ENCODE measurements around the gene PDE8B.
A peak's percentile ranks its signal among the peaks of the same experiment; 100 is the strongest.

The PDE8B gene

DNA sequence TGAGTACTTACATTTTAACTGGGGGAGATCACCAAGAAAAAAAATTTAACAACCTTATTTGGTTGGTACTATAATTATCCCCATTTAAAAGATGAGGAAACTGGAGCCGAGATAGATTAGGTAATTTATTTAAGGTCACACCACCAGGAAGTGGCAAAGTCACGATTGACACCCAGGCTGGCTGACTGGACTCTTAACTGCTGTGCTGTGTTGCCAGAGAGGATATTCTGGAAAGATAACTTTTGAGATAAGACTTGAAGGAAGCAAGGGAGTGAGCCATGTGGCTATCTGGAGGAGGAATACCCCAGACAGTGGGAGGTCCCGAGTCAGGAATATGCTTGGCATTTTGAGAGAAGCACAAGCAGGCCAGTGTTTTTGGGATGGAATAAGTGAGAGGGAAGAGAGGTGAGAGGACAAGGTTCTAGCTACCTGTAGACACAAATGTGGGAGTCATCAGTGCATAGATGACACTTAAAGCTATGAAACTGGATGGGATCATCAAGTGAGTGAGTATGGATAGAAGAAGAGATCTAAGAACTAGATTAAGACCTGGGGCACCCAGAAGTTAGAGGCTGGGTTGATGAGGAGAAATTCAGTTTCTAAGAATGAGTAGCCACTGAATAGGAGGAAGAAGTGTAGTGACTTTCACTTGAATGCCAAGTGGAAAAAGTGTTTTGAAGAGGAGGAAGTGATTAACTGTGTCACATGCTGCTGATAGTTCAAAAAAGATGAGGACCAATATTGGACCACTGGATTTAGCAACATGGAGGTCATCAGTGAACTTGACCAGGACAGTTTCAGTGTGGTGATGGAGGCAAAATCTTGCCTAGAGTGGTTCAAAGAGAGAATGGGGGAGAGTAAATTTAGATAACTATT is 25.6 kb downstream of the PDE8B start:
- no peak for DNase-seq

GRCh38 chr5:77239126-77239741 is 28.8 kb downstream of the PDE8B start:
- DNase-seq: peak; percentile 21

GRCh38 chr5:77241444-77241843 is 31.0 kb downstream of the PDE8B start:
- DNase-seq: no peak

DNA sequence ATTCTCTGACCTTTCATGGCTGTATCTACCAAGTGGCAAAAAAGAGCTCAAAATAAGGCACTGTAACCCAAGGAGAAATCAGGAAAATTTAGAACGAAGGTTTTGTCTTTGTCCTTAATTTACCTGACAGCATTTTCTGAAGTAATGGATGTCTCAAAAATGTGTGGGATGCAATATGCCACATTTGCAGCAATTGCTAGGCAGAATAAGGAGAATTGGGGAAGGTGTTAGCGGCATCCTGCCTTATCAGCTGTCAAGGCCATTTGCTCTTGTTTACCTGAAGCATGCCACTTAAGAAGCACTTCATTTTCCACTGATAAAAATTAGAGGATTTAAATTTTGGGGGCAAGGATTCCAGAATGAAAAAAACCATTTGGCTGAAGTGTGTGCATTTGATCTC is 39.0 kb downstream of the PDE8B start:
- DNase-seq: no peak

DNA sequence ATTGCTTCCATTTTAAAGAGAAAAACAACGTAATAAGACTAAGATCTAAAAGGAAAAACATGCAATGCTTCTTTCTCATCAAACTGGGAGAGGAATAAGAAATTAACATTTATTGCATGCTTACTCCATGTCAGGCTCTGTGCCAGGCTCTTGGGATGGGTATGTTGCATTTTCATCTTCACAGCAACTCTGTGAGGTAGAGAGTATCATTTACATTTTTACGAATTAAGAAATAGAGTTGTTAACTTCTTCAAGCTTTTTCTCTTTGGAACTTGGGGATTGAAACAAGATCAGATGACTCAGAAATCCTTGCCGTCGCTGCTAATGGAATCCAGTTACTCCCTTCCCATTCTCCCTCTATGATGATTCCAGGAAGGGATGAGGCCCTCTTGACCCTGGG is 39.5 kb downstream of the PDE8B start:
- DNase-seq: no peak

DNA sequence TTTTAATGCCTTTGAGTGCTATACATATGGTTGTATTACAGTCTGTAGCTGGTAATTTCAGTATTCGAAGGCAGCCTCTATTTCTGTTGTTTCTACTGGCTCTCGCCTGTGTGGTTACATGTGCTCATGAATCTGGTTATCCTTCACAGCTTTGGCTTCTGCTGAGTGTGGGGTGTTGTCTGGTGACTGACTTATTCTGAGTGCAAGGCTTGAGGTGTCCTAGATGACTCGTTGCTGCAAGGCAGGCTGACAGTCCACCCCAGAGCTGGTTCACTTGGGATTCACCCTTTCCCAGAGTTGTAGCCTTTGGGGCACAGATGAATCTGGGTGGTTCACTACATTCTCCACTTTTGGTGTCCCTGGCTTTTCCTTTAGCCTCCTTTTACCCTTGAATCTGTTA is 41.4 kb downstream of the PDE8B start:
- no peak for DNase-seq

GRCh38 chr5:77255617-77256016 is 45.1 kb downstream of the PDE8B start:
- no peak for DNase-seq

- DNase-seq: no peak
These were observed 45.9 kb downstream of the PDE8B start for GRCh38 chr5:77256406-77256805.

DNA sequence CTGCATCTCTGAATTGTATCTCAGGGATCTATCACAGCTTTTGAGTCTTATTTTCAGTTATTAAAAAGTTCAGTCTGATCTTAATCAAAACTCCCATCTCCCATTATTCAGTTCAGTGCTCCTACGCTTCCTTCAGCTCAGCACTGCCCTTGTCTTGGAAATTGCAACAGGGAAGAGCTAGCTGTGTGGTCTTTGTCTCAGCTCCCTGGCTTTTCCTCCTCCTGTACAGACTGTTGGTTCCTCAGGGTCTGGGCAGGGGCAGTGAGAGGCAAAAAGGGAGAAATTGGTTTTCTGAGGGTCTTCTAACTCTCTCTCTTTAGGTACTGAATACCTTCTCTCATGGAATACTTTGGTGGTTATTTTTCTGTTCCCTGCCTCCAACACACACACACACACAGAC is 48.2 kb downstream of the PDE8B start:
- DNase-seq: no peak

GRCh38 chr5:77259476-77259875 is 49.0 kb downstream of the PDE8B start:
- DNase-seq: no peak

- DNase-seq: no peak
These were observed 52.2 kb downstream of the PDE8B start for GRCh38 chr5:77262697-77263096.

GRCh38 chr5:77266291-77266690 is 55.8 kb downstream of the PDE8B start:
- no peak for DNase-seq

DNA sequence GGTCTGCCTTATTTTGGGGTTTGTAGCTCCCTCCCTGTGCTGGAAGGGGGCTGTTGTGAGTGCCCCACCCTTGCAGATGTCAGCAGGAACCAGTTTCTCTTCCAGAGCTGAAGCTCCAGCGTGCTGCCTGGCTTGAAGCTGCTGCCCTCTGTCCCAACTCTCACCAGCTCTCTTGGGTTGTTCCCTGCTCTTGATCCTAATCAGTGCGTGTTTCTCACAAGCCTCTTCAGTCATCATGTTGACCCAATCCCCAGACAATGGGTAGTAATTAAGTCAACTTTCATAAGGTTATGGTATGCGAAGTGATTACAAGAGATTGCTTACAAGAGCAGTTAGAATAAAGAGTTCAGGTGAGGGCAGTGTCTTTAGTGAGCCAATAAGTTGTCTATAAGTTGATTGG is 57.0 kb downstream of the PDE8B start:
- no peak for DNase-seq

- no peak for DNase-seq
These were observed 61.7 kb downstream of the PDE8B start for GRCh38 chr5:77272206-77272605.

- no peak for DNase-seq
These were observed 67.3 kb downstream of the PDE8B start for GRCh38 chr5:77277759-77278158.

GRCh38 chr5:77280036-77280435 is 69.6 kb downstream of the PDE8B start:
- no peak for DNase-seq

DNA sequence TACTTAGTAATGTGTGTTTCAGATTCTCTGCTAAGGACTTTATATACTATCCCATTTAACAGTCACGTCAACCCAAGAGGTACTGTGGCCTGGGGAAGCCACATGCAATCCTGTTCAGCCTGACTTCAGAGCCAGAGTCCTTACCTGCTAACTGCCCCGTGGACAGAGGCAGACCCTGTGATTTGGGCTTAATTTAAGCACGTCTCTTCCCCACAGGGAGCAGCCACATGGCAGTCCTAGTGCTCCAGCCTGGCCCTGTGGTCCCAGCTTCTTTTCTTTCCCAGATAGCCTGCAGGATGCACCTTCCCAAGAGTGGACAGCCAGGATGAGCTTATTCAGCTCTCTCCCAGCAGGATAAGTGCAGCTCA is 71.5 kb downstream of the PDE8B start:
- DNase-seq: no peak

DNA sequence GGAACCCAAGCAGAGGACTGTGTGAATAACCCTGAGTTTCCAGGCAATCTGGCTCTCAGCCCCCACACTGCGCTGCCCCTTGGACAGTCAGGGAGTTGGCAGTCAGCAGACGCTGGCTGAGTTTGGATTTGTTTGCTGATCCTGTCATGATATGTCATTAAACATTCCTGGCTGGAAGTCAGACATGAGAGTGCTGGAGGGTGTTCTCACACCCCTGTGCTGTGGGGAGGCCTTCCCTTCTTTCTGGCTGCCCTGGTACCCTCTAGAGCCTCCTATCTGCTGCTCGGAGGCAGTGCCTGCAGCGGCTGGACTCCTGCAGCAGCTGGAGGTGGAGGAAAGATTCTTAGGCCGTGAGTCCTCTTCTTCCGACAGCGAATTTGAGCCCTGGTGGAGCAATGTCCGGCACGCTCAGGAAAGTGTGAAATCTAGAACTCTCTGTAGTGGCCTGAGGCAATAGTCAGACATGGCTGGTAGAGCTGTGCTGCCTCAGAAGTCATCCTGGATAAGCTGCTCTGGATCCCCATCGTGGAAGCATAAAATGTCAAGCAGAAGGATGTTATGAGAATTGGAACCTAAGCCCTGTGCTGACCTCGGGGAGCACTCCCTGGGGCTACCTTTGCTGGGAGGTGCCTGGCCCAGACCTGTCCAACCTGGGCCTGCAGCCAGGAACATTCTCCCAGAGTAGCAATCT is 72.0 kb downstream of the PDE8B start:
- DNase-seq: no peak

DNA sequence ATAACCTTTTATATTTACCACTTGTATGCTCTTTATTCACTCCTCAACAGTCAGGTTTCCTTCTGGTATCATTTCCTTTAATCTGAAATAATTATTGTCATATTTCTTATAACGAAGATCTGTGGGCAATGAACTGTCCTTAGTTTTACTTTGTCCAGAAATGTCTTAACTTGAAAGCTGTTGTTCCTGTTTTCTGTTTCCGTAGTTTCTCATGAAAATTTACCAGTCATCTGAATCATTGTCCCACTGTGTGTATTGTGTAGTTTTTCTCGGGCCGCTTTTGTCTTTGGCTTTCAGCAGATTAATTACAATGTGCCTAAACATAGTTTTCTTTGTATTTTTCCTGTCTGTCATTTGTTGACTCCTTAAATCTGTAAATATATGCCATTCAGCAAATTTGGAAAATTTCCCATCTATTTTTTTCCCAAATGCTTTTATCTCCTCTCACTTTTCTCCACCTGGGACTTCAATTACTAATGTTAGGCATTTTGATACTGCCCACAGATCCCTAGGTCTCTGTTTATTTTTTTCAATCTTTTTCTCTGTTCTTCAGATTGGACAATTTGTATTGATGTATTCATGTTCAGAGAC is 74.9 kb downstream of the PDE8B start:
- no peak for DNase-seq

DNA sequence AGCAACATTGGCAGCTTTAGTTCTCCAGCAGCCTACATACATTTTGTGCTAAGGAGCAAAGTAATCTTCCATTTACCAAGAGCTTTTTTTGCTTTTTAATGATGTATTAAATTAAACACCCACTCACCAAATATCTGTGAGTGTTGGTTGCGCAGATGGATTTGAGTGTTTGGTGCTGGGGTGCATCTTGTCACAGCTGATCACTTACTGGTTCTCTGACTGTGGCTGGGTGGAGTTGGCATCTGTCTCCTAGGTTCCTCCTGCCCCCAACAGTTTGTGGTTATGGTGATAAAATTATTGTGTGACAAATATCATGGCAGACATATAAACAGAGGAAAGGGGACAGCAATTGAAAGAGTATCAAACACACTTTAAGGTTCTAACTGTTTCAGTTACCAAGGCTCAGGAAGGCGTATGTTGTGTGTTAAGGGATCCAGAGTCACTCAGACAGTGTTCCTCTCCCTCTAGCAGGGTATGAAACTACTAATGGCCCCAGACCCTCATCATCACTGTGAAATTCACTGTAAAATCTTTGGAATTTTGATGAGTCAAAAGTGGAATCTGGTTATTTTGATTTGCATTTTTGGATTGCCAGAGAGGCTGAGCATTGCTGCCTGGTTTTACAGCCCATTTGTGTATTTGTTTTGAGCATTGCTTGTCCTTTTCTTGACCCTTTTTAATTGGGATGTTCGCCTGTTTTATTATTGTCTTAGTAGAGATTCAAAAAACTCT is 81.7 kb downstream of the PDE8B start:
- no peak for DNase-seq

- no peak for DNase-seq
These were observed 83.7 kb downstream of the PDE8B start for GRCh38 chr5:77294185-77294584.

- DNase-seq: no peak
These were observed 85.4 kb downstream of the PDE8B start for GRCh38 chr5:77295863-77296378.

DNA sequence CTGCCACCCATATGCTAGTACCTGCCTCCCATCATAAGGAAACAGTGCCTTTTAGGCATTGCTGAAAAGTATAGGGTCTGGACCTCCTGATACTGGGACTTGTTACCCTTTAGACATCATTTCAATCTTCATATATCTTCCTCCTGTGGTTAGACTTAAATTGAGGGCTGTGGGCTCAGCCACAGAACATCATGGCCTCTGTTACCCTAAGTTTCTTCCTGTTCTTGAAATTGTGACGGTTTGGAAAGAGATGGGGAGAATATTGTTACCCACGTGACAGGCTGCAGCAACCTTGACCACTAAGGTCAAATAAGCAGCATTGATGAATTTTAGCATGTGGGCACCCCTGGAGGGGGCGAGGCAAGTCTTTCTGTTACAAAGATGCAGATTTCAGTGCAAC is 87.7 kb downstream of the PDE8B start:
- DNase-seq: no peak
